Prostate gland (tissue), 2 donors: Measurements from ENCODE around the gene TOGARAM2.

ENCODE experiments used
- CTCF ChIP-seq, 4 experiments: fragments of 200-600 bp in 2 of 4; fragments of 450-650 bp in 2 of 4; sonication (generic) in 2 of 4; IDR thresholded peaks; 1 replicate in 3 of 4; 2 replicates in 1 of 4; pipeline ENCODE4 v1.5.1; 2016 to 2019; ENCODE audit warnings: antibody characterized with exemption in 4 of 4, mild to moderate bottlenecking in 2 of 4, moderate library complexity in 2 of 4
- POLR2A ChIP-seq: fragments of 450-650 bp; IDR thresholded peaks from one replicate; pipeline ENCODE4 v1.6.1; 2016; ENCODE audit warnings: antibody characterized with exemption, mild to moderate bottlenecking

DNA sequence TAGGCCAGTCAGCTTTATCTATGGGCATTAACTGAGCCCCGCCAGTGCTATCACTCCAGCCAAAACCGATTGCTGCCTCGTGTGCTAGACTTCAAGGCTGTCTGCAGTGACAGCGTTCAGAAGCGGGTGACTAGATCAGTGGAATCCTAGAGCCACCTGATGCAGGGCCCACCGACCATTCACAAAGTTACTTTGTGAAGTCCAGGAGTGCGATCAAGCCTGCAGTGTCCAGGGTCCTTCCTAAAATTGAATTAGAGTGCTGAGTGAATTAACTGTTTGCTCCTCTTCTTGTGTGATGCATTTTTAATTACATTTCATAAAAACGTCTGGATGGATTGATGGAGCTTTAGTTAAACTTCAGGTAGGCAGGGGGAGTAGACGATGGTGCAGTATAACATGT, 79.3 kb downstream of the TOGARAM2 start:
- TF ChIP-seq CTCF (IDR thresholded peaks at IDR 0.05): no peak
- TF ChIP-seq POLR2A: no peak
